Measurements from ENCODE around the gene TRAF4.

GRCh38 chr17:28726627-28727491 is 17.0 kb upstream of the TRAF4 start:
- no peak for TF ChIP-seq TOX (CRISPR knock-in tag; IDR thresholded peaks at IDR 0.05; ENCODE audit: borderline replicate concordance)
- TF ChIP-seq, protein P1, sequence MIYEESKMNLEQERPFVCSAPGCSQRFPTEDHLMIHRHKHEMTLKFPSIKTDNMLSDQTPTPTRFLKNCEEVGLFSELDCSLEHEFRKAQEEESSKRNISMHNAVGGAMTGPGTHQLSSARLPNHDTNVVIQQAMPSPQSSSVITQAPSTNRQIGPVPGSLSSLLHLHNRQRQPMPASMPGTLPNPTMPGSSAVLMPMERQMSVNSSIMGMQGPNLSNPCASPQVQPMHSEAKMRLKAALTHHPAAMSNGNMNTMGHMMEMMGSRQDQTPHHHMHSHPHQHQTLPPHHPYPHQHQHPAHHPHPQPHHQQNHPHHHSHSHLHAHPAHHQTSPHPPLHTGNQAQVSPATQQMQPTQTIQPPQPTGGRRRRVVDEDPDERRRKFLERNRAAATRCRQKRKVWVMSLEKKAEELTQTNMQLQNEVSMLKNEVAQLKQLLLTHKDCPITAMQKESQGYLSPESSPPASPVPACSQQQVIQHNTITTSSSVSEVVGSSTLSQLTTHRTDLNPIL (CRISPR knock-in tag; IDR thresholded peaks at IDR 0.05; ENCODE audit: low read depth), result no peak
- no peak for TF ChIP-seq ARNTL (CRISPR knock-in tag; IDR thresholded peaks at IDR 0.05; ENCODE audit: borderline replicate concordance, low read depth)
- TF ChIP-seq ZC3H10 (CRISPR knock-in tag; IDR thresholded peaks at IDR 0.05), result no peak
- no peak for TF ChIP-seq ISL1 (CRISPR knock-in tag; IDR thresholded peaks at IDR 0.05)
- TF ChIP-seq ESRRG (CRISPR knock-in tag; IDR thresholded peaks at IDR 0.05), result no peak
- TF ChIP-seq GLIS3 (CRISPR knock-in tag; IDR thresholded peaks at IDR 0.05), result no peak
- no peak for TF ChIP-seq POU6F1 (CRISPR knock-in tag; IDR thresholded peaks at IDR 0.05; ENCODE audit: borderline replicate concordance, low read depth)
- TF ChIP-seq ZFP30 (CRISPR knock-in tag; IDR thresholded peaks at IDR 0.05), result no peak
- TF ChIP-seq SNAI2 (CRISPR knock-in tag; IDR thresholded peaks at IDR 0.05), result no peak
- no peak for TF ChIP-seq ZNF565 (CRISPR knock-in tag; conservative IDR thresholded peaks at IDR 0.05; ENCODE audit: low read depth)
